CD14-positive monocyte (primary cell): ENCODE data around the gene ATP8B2. TPM values are rescaled to one million over a fixed set of nuclear protein-coding genes. Genes with fewer than 3 reads are reported as not detected.

Experiments
- DNase-seq, 3 donors: peaks; one replicate each; pipeline ENCODE4 v3.0.0-alpha.2; 2011 to 2022
- H2AFZ ChIP-seq: 2 replicates; pipeline ENCODE4 v1.6.0; 2012; ENCODE audit warnings: mild to moderate bottlenecking, low read depth, low read length, inconsistent platforms; ENCODE audit not compliant: insufficient read depth, poor library complexity, severe bottlenecking
- H3K27ac ChIP-seq, 2 donors: 1 replicate in 1 of 2; 2 replicates in 1 of 2; pipeline ENCODE4 v1.5.1; 2012 to 2013; ENCODE audit warnings: low read length in 2 of 2, control low read depth in 1 of 2, inconsistent platforms in 1 of 2, low read depth in 1 of 2, mild to moderate bottlenecking in 1 of 2
- H3K27me3 ChIP-seq, 2 donors: one replicate each; pipeline versions ENCODE4 v1.6.0 to v1.6.1; 2011 to 2013; ENCODE audit warnings: low read length in 2 of 2; ENCODE audit not compliant: control insufficient read depth in 2 of 2, insufficient read depth in 2 of 2
- H3K36me3 ChIP-seq, 2 donors: replicated peaks in 1 of 2; 1 replicate in 1 of 2; 2 replicates in 1 of 2; pipeline versions ENCODE4 v1.5.1 to v1.6.1; 2012 to 2013; ENCODE audit warnings: low read length in 2 of 2, control low read depth in 1 of 2, inconsistent platforms in 1 of 2, mild to moderate bottlenecking in 1 of 2; ENCODE audit not compliant: insufficient read depth in 2 of 2, control insufficient read depth in 1 of 2
- H3K4me1 ChIP-seq, 2 donors: 1 replicate in 1 of 2; 2 replicates in 1 of 2; pipeline versions ENCODE4 v1.5.1 to v1.6.1; 2012 to 2013; ENCODE audit warnings: low read length in 2 of 2, control low read depth in 1 of 2, inconsistent platforms in 1 of 2, mild to moderate bottlenecking in 1 of 2, moderate library complexity in 1 of 2; ENCODE audit not compliant: insufficient read depth in 2 of 2, control insufficient read depth in 1 of 2
- H3K4me2 ChIP-seq: replicated peaks from 2 replicates; pipeline ENCODE3; 2012; ENCODE audit warnings: low read length, moderate library complexity, mild to moderate bottlenecking; ENCODE audit not compliant: poor library complexity, severe bottlenecking; ENCODE audit errors: extremely low read depth
- H3K4me3 ChIP-seq, 3 experiments: fragments of 200-600 bp in 1 of 3; sonication (generic) in 1 of 3; replicated peaks in 1 of 3; 1 replicate in 2 of 3; 2 replicates in 1 of 3; pipeline ENCODE4 v1.5.1; 2011 to 2013; ENCODE audit warnings: low read length in 3 of 3, mild to moderate bottlenecking in 3 of 3, control low read depth in 2 of 3, low read depth in 2 of 3, inconsistent platforms in 1 of 3, moderate library complexity in 1 of 3
- H3K79me2 ChIP-seq: 2 replicates; pipeline ENCODE4 v1.6.0; 2012; ENCODE audit warnings: mild to moderate bottlenecking, control low read depth, inconsistent platforms, low read length, moderate library complexity; ENCODE audit not compliant: insufficient read depth
- H3K9ac ChIP-seq: 2 replicates; pipeline ENCODE4 v1.6.0; 2017; ENCODE audit warnings: low read length, mild to moderate bottlenecking; ENCODE audit not compliant: insufficient read depth, poor library complexity, severe bottlenecking
- H3K9me3 ChIP-seq, 2 donors: replicated peaks in 1 of 2; 1 replicate in 1 of 2; 2 replicates in 1 of 2; pipeline versions ENCODE4 v1.5.1 to v1.6.1; 2012 to 2013; ENCODE audit warnings: low read length in 2 of 2, control low read depth in 1 of 2; ENCODE audit not compliant: control insufficient read depth in 1 of 2, insufficient read depth in 1 of 2
- H4K20me1 ChIP-seq: 2 replicates; pipeline ENCODE4 v1.6.0; 2012; ENCODE audit warnings: mild to moderate bottlenecking, low read length, control low read depth, moderate library complexity; ENCODE audit not compliant: insufficient read depth
- H3K27ac Mint-ChIP-seq, 7 donors: one replicate each; pipeline ENCODE4 v1.8.0; 2020; ENCODE audit warnings: mild to moderate bottlenecking in 7 of 7, mixed read lengths in 7 of 7, moderate library complexity in 6 of 7, inconsistent platforms in 2 of 7
- H3K27me3 Mint-ChIP-seq, 3 donors: one replicate each; pipeline ENCODE4 v1.8.0; 2021 to 2022; ENCODE audit warnings: low read depth in 3 of 3, mild to moderate bottlenecking in 3 of 3, mixed read lengths in 3 of 3, moderate library complexity in 3 of 3, inconsistent platforms in 1 of 3
- H3K36me3 Mint-ChIP-seq, 2 donors: one replicate each; pipeline ENCODE4 v1.8.0; 2020; ENCODE audit warnings: mixed read lengths in 2 of 2, inconsistent platforms in 1 of 2, mild to moderate bottlenecking in 1 of 2
- H3K4me1 Mint-ChIP-seq: one replicate; pipeline ENCODE4 v1.8.0; 2020; ENCODE audit warnings: mild to moderate bottlenecking, mixed read lengths
- H3K4me3 Mint-ChIP-seq, 2 donors: one replicate each; pipeline ENCODE4 v1.8.0; 2020; ENCODE audit warnings: mild to moderate bottlenecking in 2 of 2, mixed read lengths in 2 of 2, moderate library complexity in 1 of 2
- H3K9me3 Mint-ChIP-seq, 7 donors: one replicate each; pipeline ENCODE4 v1.8.0; 2020 to 2022; ENCODE audit warnings: mixed read lengths in 7 of 7, mild to moderate bottlenecking in 6 of 7, moderate library complexity in 6 of 7, inconsistent platforms in 2 of 7
- WGBS: methylation state at CpG from one replicate; pipeline ENCODE4 v1.1.5; 2013; ENCODE audit warnings: missing lambda C conversion rate; ENCODE audit not compliant: insufficient coverage; 5-methylcytosine and 5-hydroxymethylcytosine counted together
- intact Hi-C, 2 donors: fragments of 100-400 bp; cut with micrococcal nuclease; formaldehyde crosslinking; loops; one replicate each; pipeline versions ENCODE4 v1.15.0 to v1.15.1; 2023
- polyA plus RNA-seq, 3 donors: library from polyadenylated mRNA; depleted of rRNA in 1 of 3; unstranded in 2 of 3; stranded (reverse) in 1 of 3; fragments of 300-500 nt in 2 of 3; fragments of >200 nt in 1 of 3; fragmentation: Illumina TruSeq in 2 of 3; gene quantifications; 1 replicate in 2 of 3; 2 replicates in 1 of 3; pipeline ENCODE4 v1.2.3, GENCODE V29; 2012 to 2021
- TF ChIP-seq, protein P1 (sequence below): fragments of 200-600 bp; IDR thresholded peaks from one replicate; pipeline ENCODE4 v1.8.0; 2022; ENCODE audit warnings: antibody characterized with exemption, mild to moderate bottlenecking

Gene ATP8B2
- polyA plus RNA-seq, 3 donors: 0.46 to 2.2 (median 0.98) TPM

DNA sequence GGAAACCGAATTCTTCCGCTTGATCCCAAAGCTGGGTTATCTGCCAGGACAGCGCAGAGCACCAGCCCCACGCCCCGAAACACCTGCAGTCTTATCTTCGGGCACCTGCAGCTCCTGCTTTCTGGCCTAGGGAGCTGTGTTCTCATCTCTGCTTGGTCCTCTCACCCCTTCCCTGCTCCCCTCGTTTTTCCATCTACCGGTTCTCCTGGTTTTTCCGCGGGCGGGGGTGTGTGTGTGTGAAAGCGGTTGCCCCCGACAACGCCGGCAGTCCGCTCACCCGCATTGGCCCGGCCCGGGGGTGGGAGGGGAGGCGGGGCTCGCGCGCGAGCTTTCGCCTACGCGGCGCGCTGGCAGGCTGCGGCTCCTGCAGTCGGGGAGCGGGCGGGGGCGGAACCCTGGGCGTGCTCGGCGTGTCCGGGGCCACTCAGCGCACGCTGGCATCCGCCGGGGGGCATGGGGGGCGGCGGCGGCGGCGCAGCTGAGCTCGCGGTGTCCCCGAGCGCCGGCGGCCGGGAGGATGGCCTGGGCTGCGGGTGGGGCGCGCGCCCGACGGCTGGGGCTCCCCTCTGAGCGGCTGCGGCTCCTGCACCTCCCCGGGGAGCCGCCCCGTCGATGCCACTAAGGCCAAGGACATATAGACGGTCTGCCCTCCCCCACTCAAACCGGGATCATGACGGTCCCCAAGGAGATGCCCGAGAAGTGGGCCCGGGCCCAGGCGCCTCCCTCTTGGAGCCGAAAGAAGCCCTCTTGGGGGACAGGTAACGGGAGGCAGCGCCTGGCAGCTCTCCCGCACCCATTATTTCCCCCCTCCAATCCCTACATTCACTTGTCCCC, 3.2 kb downstream of the ATP8B2 start:
- H3K9me3 ChIP-seq: no peaks in the 10 kb centered on the region
- peak overlapping the region; percentile 82 for H3K4me2 ChIP-seq
- intact Hi-C loops: loop anchor here in 1 of 2 donors (5.0 kb wide), 1 partner anchor 79 kb away; the partner anchor contains the start of gene IL6R
- H3K79me2 ChIP-seq: no peaks in the 10 kb centered on the region
- no peak overlapping the region for H3K27ac ChIP-seq
- H3K4me1 ChIP-seq: peaks cover 35 to 49% of the 10 kb centered on the region in 2 donors
- WGBS: 6% methylated on average over 71 of the region's 76 CpGs
- peak overlapping the region; percentile 49 for H2AFZ ChIP-seq
- Mint-ChIP-seq H3K4me3 (peak overlapping the region; percentile 70 to 83), H3K27me3 (peaks cover 48 to 62% (median 48%) of the 10 kb centered on the region in 3 donors), H3K4me1 (peaks cover 58% of the 10 kb centered on the region), H3K27ac (peak overlapping the region in 3 of 7 donors; percentile 64 to 86 (median 68)), H3K9me3 (peaks cover 0 to 10% (median 0%) of the 10 kb centered on the region in 7 donors), H3K36me3 (peaks cover 3 to 10% of the 10 kb centered on the region in 2 donors)
- peaks cover 2 to 34% of the 10 kb centered on the region in 2 donors for H3K27me3 ChIP-seq
- no peaks in the 10 kb centered on the region for H3K36me3 ChIP-seq
- TF ChIP-seq, protein P1, sequence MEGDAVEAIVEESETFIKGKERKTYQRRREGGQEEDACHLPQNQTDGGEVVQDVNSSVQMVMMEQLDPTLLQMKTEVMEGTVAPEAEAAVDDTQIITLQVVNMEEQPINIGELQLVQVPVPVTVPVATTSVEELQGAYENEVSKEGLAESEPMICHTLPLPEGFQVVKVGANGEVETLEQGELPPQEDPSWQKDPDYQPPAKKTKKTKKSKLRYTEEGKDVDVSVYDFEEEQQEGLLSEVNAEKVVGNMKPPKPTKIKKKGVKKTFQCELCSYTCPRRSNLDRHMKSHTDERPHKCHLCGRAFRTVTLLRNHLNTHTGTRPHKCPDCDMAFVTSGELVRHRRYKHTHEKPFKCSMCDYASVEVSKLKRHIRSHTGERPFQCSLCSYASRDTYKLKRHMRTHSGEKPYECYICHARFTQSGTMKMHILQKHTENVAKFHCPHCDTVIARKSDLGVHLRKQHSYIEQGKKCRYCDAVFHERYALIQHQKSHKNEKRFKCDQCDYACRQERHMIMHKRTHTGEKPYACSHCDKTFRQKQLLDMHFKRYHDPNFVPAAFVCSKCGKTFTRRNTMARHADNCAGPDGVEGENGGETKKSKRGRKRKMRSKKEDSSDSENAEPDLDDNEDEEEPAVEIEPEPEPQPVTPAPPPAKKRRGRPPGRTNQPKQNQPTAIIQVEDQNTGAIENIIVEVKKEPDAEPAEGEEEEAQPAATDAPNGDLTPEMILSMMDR: no peak
- peaks cover 3% of the 10 kb centered on the region for H4K20me1 ChIP-seq
- H3K9ac ChIP-seq: no peak overlapping the region
- peak overlapping the region in 2 of 3 experiments; percentile 13 to 66 for H3K4me3 ChIP-seq
- peak in 2 of 3 donors; percentile 38 to 41 for DNase-seq

DNA sequence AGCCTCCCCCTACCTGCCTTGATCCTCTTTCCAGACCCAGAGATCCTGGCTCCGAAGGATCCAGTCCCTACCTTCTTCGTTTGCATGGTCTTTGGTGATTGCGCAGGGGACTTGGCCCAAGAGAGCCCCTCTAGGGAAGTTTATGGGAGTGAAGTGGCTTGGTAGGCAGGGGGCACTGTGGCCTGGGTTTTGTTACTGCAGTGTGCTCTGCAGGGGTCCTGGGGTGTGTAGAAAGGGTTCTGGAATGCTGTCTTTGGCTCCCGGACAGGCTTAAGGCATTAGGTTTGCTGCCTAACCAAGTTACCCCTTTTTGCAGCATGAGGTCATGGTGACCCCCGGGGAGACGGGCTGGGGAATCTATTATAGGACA, 3.8 kb downstream of the ATP8B2 start:
- H3K36me3 ChIP-seq: no peaks in the 10 kb centered on the region
- peaks cover 3% of the 10 kb centered on the region for H4K20me1 ChIP-seq
- Mint-ChIP-seq H3K27ac (peak overlapping the region in 2 of 7 donors; percentile 50 to 57), H3K27me3 (peaks cover 45 to 56% (median 46%) of the 10 kb centered on the region in 3 donors), H3K9me3 (peaks cover 0 to 10% (median 2%) of the 10 kb centered on the region in 7 donors), H3K36me3 (peaks cover 3 to 10% of the 10 kb centered on the region in 2 donors), H3K4me3 (peak overlapping the region; percentile 62 to 71), H3K4me1 (peaks cover 63% of the 10 kb centered on the region)
- H3K4me1 ChIP-seq: peaks cover 35 to 49% of the 10 kb centered on the region in 2 donors
- no peaks in the 10 kb centered on the region for H3K9me3 ChIP-seq
- H3K27me3 ChIP-seq: peaks cover 2 to 33% of the 10 kb centered on the region in 2 donors
- WGBS: 92% methylated on average over 3 of the region's 6 CpGs
- H3K79me2 ChIP-seq: no peaks in the 10 kb centered on the region
- H3K9ac ChIP-seq: no peak overlapping the region
- no peak overlapping the region for H2AFZ ChIP-seq
- H3K4me2 ChIP-seq: peak overlapping the region; percentile 82
- TF ChIP-seq, protein P1: no peak
- no peak overlapping the region for H3K27ac ChIP-seq
- intact Hi-C loops: loop anchor here in 1 of 2 donors (5.0 kb wide), 1 partner anchor 78 kb away; the partner anchor contains the start of gene IL6R
- no peak for DNase-seq
- H3K4me3 ChIP-seq: peak overlapping the region in 1 of 3 experiments; percentile 66
